Right lobe of liver (tissue), 6 donors: ENCODE measurements around the gene TGFBR2. TPM values are rescaled to one million over a fixed set of nuclear protein-coding genes. Genes with fewer than 3 reads are reported as not detected.

Source experiments
- ATAC-seq, 4 donors: fragments of 200-7000 bp; cut with Tn5 transposase; one replicate each; pipeline ENCODE4 v1.9.1; 2020; ENCODE audit warnings: mild to moderate bottlenecking in 4 of 4, moderate library complexity in 4 of 4
- DNase-seq, 3 donors: peaks; one replicate each; pipeline ENCODE4 v3.0.0-alpha.2; 2020
- H3K27ac ChIP-seq, 3 donors: fragments of 200-600 bp; one replicate each; pipeline ENCODE4 v1.8.0; 2022
- H3K27me3 ChIP-seq, 2 donors: fragments of 200-600 bp; one replicate each; pipeline ENCODE4 v1.8.0; 2022
- H3K36me3 ChIP-seq, 4 donors: fragments of 200-600 bp; sonication (generic) in 1 of 4; one replicate each; pipeline versions ENCODE4 v1.5.1 to v1.8.0; 2017 to 2022; ENCODE audit warnings: control low read depth in 1 of 4
- H3K4me1 ChIP-seq, 4 donors: fragments of 200-600 bp; sonication (generic) in 1 of 4; one replicate each; pipeline versions ENCODE4 v1.5.1 to v1.8.0; 2017 to 2022; ENCODE audit warnings: control low read depth in 1 of 4
- H3K4me3 ChIP-seq, 3 donors: fragments of 200-600 bp; one replicate each; pipeline ENCODE4 v1.8.0; 2022
- H3K9me3 ChIP-seq, 4 donors: fragments of 200-600 bp; sonication (generic) in 1 of 4; one replicate each; pipeline versions ENCODE4 v1.5.1 to v1.8.0; 2017 to 2022; ENCODE audit warnings: control low read depth in 1 of 4
- CTCF ChIP-seq, 4 donors: fragments of 200-600 bp in 3 of 4; fragments of 450-650 bp in 1 of 4; IDR thresholded peaks; one replicate each; pipeline versions ENCODE4 v1.5.1 to v1.8.0; 2016 to 2022; ENCODE audit warnings: antibody characterized with exemption in 4 of 4, mild to moderate bottlenecking in 2 of 4
- POLR2A ChIP-seq: fragments of 450-650 bp; IDR thresholded peaks from one replicate; pipeline ENCODE4 v1.6.1; 2017; ENCODE audit warnings: antibody characterized with exemption, mild to moderate bottlenecking
- WGBS: methylation state at CpG from one replicate; pipeline ENCODE4 v1.1.6; 2018; ENCODE audit warnings: low coverage, low lambda C conversion rate; ENCODE audit not compliant: insufficient coverage; ENCODE audit errors: missing lambda C conversion rate; 5-methylcytosine and 5-hydroxymethylcytosine counted together
- intact Hi-C, 2 donors: fragments of 100-400 bp; cut with DNase I; formaldehyde crosslinking; loops; one replicate each; pipeline versions ENCODE4 v1.11.2 to v1.14.1; 2022
- total RNA-seq, 6 experiments: library from RNA; depleted of rRNA in 2 of 6; stranded (reverse); fragments of >200 nt in 2 of 6; fragmentation: NEBNext Ultra II Directional in 3 of 6; extraction: Animal tissue kit (Norgen Biotek cat#: 25700) in 3 of 6; gene quantifications; one replicate each; pipeline versions ENCODE4 v1.1.0 to v1.2.4, GENCODE V29; 2016 to 2023
- donor health status: DM: no; HTN: yes; CAD: no.
- donor health status: DM: no; HTN: no; CAD: no.
- donor health status: DM: no; HTN: no; CAD: no.
- donor health status: DM: no; HTN: yes; CAD: no.
- donor health status: DM: no; HTN: yes; CAD: no.

Gene TGFBR2
- total RNA-seq, 6 experiments from 2014 or later, result 24.9 to 52.6 (median 45.5) TPM

DNA sequence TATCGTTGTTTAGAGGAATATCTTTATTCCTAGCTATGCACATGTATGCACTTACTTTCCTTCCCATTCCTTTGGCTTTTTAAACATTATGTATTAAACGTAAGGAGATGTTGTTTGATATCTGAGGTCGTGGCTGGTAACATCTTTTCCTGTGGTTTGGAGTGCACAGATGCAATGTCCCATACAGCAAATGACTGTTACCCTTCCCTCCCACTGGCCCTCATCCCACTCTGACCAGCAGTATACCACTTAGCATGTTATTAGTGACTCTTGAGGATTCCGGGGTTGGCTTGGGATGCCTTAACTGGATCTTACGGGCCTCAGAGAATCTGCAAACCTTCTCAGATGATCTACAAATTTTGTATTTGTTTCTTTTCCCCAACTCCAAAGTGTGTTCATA, 34.5 kb downstream of the TGFBR2 start:
- H3K4me1 ChIP-seq, result peaks cover 0 to 34% (median 6%) of the 10 kb centered on the region in 4 donors
- H3K36me3 ChIP-seq, result peaks cover 0 to 8% (median 4%) of the 10 kb centered on the region in 4 donors
- TF ChIP-seq CTCF (IDR thresholded peaks at IDR 0.05) (no peak), POLR2A (no peak)
- intact Hi-C loops, result no loop called here
- WGBS, result 66% methylated on average over 5 of the region's 5 CpGs
- H3K9me3 ChIP-seq, result no peaks in the 10 kb centered on the region
- ATAC-seq (no peak), DNase-seq (no peak)
- no peak overlapping the region for H3K27ac ChIP-seq
- no peaks in the 10 kb centered on the region for H3K27me3 ChIP-seq
- H3K4me3 ChIP-seq, result no peak overlapping the region

DNA sequence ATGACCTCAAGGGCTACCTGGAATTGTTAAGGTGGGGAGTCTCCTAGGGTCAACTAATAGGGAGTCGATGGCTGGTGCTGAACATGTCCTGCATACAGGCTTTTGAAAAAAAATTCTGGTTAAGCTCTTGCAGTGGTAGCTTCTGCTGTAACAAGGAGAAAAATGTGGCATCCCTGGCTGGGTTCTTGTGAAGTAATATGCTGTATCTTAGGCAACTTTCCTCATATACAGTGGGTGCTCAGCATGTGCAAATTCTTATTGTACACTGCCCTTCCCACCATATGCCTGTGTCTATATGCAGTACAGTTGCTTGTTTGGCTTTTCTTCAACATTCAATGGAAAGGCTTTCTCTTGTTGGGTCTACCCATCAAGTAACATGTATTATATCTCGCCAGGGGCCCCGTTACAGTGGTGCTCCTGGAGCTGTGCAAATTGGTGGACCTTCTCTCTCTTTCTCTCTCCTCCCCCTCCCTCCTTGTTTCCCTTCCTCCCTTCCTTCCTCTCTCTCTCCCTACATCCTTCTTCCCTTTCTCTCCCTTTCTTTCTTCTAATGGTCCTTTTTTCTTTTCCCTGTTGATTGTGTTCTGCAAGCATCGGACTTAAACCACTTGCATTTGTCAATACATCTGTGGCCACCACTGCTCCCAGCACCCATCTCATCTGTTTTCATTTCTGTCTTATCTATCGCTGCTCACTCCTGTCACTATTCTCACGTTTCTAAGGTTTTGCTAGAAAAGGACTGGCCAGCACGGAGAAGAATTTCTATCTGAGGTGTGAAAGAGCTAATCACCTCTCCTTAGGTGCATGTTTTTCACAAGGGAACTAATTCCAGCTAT, 35.2 kb downstream of the TGFBR2 start:
- ATAC-seq (no peak), DNase-seq (no peak)
- H3K36me3 ChIP-seq, result peaks cover 0 to 10% (median 5%) of the 10 kb centered on the region in 4 donors
- peaks cover 0 to 34% (median 6%) of the 10 kb centered on the region in 4 donors for H3K4me1 ChIP-seq
- intact Hi-C loops, result no loop called here
- TF ChIP-seq POLR2A (no peak), CTCF (IDR thresholded peaks at IDR 0.05) (no peak)
- H3K4me3 ChIP-seq, result no peak overlapping the region
- H3K27me3 ChIP-seq, result no peaks in the 10 kb centered on the region
- 72% methylated on average over 7 of the region's 7 CpGs for WGBS
- no peaks in the 10 kb centered on the region for H3K9me3 ChIP-seq
- no peak overlapping the region for H3K27ac ChIP-seq

DNA sequence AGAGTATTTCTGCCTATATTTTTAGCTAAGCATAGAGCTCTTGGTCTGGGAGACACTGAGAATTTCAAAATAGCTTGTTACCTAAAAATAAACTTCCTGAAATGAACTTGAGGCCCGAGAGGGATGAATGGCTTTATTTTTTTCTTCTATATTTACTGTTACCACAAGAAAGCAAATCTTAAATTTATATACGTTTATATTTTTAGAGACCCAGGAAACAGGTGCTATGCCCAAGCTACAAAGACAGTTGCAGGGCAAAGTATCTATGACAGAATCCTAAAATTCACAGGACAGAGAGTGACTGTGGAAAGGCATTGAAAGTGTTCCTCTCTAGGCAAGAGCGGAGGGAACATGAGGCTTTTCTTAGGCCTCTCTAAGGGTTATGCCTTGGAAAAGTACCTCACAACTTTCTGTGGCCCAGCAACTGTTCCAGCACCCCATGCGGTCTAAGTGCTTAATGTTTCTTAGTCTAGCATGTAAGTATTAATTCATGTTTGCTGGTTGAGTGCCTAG, 36.5 kb downstream of the TGFBR2 start:
- DNase-seq (no peak), ATAC-seq (no peak)
- H3K27ac ChIP-seq, result peak overlapping the region in 2 of 3 donors; percentile 29 to 33
- intact Hi-C loops, result no loop called here
- no peaks in the 10 kb centered on the region for H3K27me3 ChIP-seq
- 17% methylated on average over 3 of the region's 4 CpGs for WGBS
- H3K9me3 ChIP-seq, result no peaks in the 10 kb centered on the region
- no peak for TF ChIP-seq POLR2A
- peaks cover 0 to 18% (median 9%) of the 10 kb centered on the region in 4 donors for H3K36me3 ChIP-seq
- H3K4me1 ChIP-seq, result peaks cover 0 to 37% (median 8%) of the 10 kb centered on the region in 4 donors
- no peak overlapping the region for H3K4me3 ChIP-seq

DNA sequence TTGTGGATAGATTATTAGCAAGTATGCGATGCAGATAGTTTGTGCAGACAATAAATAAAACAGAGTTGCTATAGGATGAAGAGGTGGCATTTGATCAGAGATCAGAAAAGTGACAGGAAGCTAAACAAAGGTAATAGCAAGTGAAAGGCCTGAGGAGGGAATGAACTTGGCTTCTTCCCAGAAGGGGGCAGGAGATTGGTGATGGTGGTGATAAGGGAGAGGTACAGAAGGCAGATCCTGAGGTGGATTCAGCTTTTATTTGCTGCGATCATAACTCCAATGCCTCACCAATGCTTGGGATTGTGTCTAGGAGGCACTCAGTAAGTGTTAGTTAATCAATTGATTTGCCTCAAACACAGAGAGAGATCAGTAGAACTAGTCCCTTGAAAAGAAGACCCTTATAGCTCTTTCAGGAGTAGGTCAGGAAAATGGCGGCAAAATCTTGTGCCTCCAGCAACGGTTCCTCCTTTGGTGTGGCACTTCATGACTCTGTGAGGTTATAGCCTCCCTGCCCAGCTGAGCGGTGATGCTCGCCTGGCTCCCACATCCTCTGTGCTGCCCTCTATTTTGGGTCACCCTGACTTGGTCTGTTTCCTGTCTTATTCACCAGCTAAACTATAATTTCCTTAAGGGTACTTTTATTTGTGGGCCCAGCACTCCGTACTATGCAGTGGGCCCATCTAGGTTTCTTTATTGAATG, 37.5 kb downstream of the TGFBR2 start:
- peaks cover 0 to 42% (median 12%) of the 10 kb centered on the region in 4 donors for H3K4me1 ChIP-seq
- no peak for DNase-seq
- 66% methylated on average over 4 of the region's 7 CpGs for WGBS

More for the DNA sequence above, 37.5 kb downstream of the TGFBR2 start:
- intact Hi-C loops, result no loop called here
- Histone ChIP-seq H3K9me3 (no peaks in the 10 kb centered on the region), H3K27ac (peak overlapping the region; percentile 2 to 47 (median 34)), H3K4me3 (no peak overlapping the region), H3K27me3 (no peaks in the 10 kb centered on the region), H3K36me3 (peaks cover 0 to 18% (median 9%) of the 10 kb centered on the region in 4 donors)
- TF ChIP-seq CTCF (IDR thresholded peaks at IDR 0.05) (no peak), POLR2A (no peak)
- ATAC-seq, result peak; percentile 24 to 40 (median 30)
